Measurements from ENCODE around the gene DBI.

DNA sequence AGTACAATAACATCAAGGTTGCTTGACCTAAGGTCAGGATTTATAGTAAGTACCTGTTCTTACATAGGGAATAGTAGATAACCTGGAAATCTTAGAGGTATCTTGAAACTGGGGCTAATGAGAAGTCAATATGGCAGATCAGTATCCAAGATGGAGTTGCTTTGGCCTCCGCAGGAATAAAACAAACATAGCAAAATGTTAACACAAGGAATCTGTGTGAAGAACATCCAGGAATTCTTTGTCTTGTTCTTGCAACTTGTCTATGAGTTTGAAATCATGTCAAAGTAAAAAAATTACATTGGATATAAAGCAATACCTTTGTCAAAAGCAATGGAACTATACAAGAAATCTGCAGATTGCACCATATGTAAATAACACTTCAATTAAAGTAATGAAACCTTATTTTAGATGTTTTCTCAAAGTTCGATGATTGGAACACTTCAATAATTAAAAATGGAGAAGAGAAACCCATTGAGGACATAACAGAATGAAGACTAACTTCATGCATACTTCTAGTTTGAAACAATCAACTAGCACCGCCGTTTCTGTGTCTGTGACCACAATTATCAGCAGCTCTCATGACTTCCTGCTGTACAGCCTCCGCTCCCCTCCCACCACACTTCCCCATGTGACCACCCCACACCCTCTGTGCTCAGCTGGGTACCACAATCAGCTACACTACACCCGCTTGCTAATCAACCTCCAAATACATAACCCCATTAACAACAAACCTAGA is 27.8 kb upstream of the DBI start:
- TF ChIP-seq, protein P1, sequence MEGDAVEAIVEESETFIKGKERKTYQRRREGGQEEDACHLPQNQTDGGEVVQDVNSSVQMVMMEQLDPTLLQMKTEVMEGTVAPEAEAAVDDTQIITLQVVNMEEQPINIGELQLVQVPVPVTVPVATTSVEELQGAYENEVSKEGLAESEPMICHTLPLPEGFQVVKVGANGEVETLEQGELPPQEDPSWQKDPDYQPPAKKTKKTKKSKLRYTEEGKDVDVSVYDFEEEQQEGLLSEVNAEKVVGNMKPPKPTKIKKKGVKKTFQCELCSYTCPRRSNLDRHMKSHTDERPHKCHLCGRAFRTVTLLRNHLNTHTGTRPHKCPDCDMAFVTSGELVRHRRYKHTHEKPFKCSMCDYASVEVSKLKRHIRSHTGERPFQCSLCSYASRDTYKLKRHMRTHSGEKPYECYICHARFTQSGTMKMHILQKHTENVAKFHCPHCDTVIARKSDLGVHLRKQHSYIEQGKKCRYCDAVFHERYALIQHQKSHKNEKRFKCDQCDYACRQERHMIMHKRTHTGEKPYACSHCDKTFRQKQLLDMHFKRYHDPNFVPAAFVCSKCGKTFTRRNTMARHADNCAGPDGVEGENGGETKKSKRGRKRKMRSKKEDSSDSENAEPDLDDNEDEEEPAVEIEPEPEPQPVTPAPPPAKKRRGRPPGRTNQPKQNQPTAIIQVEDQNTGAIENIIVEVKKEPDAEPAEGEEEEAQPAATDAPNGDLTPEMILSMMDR (IDR thresholded peaks at IDR 0.05), result no peak
- no peak for TF ChIP-seq POLR2A (IDR thresholded peaks at IDR 0.05)

Data from body of pancreas (tissue), 4 donors.